Measurements from ENCODE around the gene KCNJ14. TPM values are rescaled to one million over a fixed set of nuclear protein-coding genes. Genes with fewer than 3 reads are reported as not detected.
A peak's percentile ranks its signal among the peaks of the same experiment; 100 is the strongest.

Gene KCNJ14
- total RNA-seq, 1 experiment from 2014 or later = 3.6 TPM

DNA sequence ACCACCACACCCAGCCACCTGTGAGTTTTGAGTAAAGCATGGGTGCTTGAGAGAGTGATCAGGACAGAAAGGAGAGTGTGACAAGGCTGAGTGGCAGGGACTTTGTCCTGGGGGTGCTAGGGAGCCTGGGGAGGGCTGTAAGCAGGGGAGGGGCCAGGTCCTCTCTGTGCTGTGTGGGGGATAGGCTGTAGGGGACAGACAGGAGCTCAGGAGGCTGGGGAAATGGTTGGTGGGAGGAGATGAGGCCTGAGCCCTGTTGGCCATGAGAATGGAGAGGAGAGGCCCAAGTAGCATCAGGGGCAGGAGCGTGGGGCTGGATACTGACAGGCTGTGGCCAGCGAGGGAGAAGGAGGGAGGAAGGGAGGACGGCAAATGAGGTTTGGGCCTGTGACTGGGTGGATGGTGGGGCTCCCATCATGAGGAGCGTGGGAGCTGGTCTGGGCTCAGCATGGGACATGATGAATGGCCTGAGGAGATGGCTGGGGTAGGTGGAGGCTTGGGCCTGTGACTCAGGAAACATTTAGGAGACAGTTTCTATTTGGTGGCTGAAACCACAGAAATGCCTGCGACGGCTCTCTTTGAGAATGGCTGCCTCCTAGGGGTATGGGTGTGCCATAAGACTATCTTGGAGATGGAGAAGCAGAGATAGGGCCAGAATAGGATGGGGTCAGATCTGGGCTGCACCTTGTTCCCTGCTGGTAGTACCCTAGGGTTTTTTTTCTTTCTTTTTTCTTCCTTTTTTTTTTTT lies 36.9 kb upstream of the KCNJ14 start:
- peak in 1 of 2 experiments; percentile 4 for TF ChIP-seq CTCF (IDR thresholded peaks at IDR 0.05; ENCODE audit: insufficient read depth in 1 of 2, low read depth in 1 of 2, low read length in 1 of 2, severe bottlenecking in 1 of 2, unreplicated experiment in 1 of 2)
- ChIA-PET POLR2A (interaction anchor here (0.6 kb wide), 1 partner anchor 23 kb away, joined by 3 read pairs; no protein-coding TSS in a partner anchor), CTCF (interaction anchor here (0.6 to 1.0 kb wide), 2 partner anchors 55 to 552 kb away, joined by 3 to 6 read pairs; partner anchors contain the start of genes SYNGR4 and TMEM143)
- Histone ChIP-seq H3K4me1 (no peaks in the 10 kb centered on the region), H3K36me3 (ENCODE audit: control insufficient read depth, insufficient read depth, low read length) (no peaks in the 10 kb centered on the region), H3K27me3 (replicated peaks; ENCODE audit: control insufficient read depth, insufficient read depth, low read length) (no peaks in the 10 kb centered on the region; the same call in 1 of the 2 replicates), H3K9me3 (no peaks in the 10 kb centered on the region), H3K4me3 (ENCODE audit: low read depth, low read length) (no peak overlapping the region)
- Mint-ChIP-seq H3K4me3 (ENCODE audit: unreplicated experiment) (no peak overlapping the region), H3K4me1 (ENCODE audit: low read depth, unreplicated experiment) (peaks cover 10% of the 10 kb centered on the region), H3K27me3 (ENCODE audit: insufficient read depth, unreplicated experiment) (no peaks in the 10 kb centered on the region), H3K36me3 (ENCODE audit: insufficient read depth, unreplicated experiment) (peaks cover 12% of the 10 kb centered on the region), H3K27ac (ENCODE audit: unreplicated experiment) (no peak overlapping the region), H3K9me3 (ENCODE audit: unreplicated experiment) (no peaks in the 10 kb centered on the region)
- no peak for DNase-seq
- intact Hi-C loops (cut with micrococcal nuclease; ENCODE audit: unreplicated experiment) = loop anchor here (2.0 kb wide), 1 partner anchor 28 kb away; no protein-coding TSS in a partner anchor
- BruUV-seq (replicated peaks) = no TSS peak

- no peaks in the 10 kb centered on the region for H3K36me3 ChIP-seq (ENCODE audit: control insufficient read depth, insufficient read depth, low read length)
- ChIA-PET POLR2A (interaction anchor here (0.6 kb wide), 1 partner anchor 22 kb away, joined by 3 read pairs; no protein-coding TSS in a partner anchor), CTCF (interaction anchor here (1.0 to 1.2 kb wide), 2 partner anchors 28 to 55 kb away, joined by 6 read pairs; partner anchors contain the start of genes KDELR1, SYNGR4 and TMEM143)
- H3K9me3 ChIP-seq = no peaks in the 10 kb centered on the region
- TF ChIP-seq CTCF (IDR thresholded peaks at IDR 0.05; ENCODE audit: insufficient read depth in 1 of 2, low read depth in 1 of 2, low read length in 1 of 2, severe bottlenecking in 1 of 2, unreplicated experiment in 1 of 2) = no peak
- Mint-ChIP-seq H3K36me3 (ENCODE audit: insufficient read depth, unreplicated experiment) (peaks cover 12% of the 10 kb centered on the region), H3K4me1 (ENCODE audit: low read depth, unreplicated experiment) (peaks cover 5% of the 10 kb centered on the region), H3K4me3 (ENCODE audit: unreplicated experiment) (no peak overlapping the region), H3K27ac (ENCODE audit: unreplicated experiment) (no peak overlapping the region), H3K27me3 (ENCODE audit: insufficient read depth, unreplicated experiment) (no peaks in the 10 kb centered on the region), H3K9me3 (ENCODE audit: unreplicated experiment) (no peaks in the 10 kb centered on the region)
- no peaks in the 10 kb centered on the region; the same call in 1 of the 2 replicates for H3K27me3 ChIP-seq (replicated peaks; ENCODE audit: control insufficient read depth, insufficient read depth, low read length)
- H3K4me1 ChIP-seq = peaks cover under 1% of the 10 kb centered on the region; the same call in 1 of the 2 replicates
- intact Hi-C loops (cut with micrococcal nuclease; ENCODE audit: unreplicated experiment) = loop anchor here (2.0 kb wide), 1 partner anchor 27 kb away; no protein-coding TSS in a partner anchor
- peak; percentile 63 to 72 for DNase-seq
- H3K4me3 ChIP-seq (ENCODE audit: low read depth, low read length) = no peak overlapping the region
- no TSS peak for BruUV-seq (replicated peaks)
Observed at GRCh38 chr19:48419158-48419920, 36.0 kb upstream of the KCNJ14 start.

- no peaks in the 10 kb centered on the region for H3K9me3 ChIP-seq
- Mint-ChIP-seq H3K27me3 (ENCODE audit: insufficient read depth, unreplicated experiment) (no peaks in the 10 kb centered on the region), H3K9me3 (ENCODE audit: unreplicated experiment) (no peaks in the 10 kb centered on the region), H3K27ac (ENCODE audit: unreplicated experiment) (no peak overlapping the region), H3K36me3 (ENCODE audit: insufficient read depth, unreplicated experiment) (peaks cover 6% of the 10 kb centered on the region), H3K4me1 (ENCODE audit: low read depth, unreplicated experiment) (peaks cover 12% of the 10 kb centered on the region), H3K4me3 (ENCODE audit: unreplicated experiment) (no peak overlapping the region)
- ChIA-PET POLR2A (no interaction called here), CTCF (no interaction called here)
- no peaks in the 10 kb centered on the region; the same call in 1 of the 2 replicates for H3K27me3 ChIP-seq (replicated peaks; ENCODE audit: control insufficient read depth, insufficient read depth, low read length)
- no peak for DNase-seq
- H3K4me1 ChIP-seq = peaks cover 5% of the 10 kb centered on the region; the same call in 1 of the 2 replicates
- intact Hi-C loops (cut with micrococcal nuclease; ENCODE audit: unreplicated experiment) = no loop called here
- TF ChIP-seq CTCF (IDR thresholded peaks at IDR 0.05; ENCODE audit: insufficient read depth in 1 of 2, low read depth in 1 of 2, low read length in 1 of 2, severe bottlenecking in 1 of 2, unreplicated experiment in 1 of 2) = no peak
- BruUV-seq (replicated peaks) = no TSS peak
- no peak overlapping the region for H3K4me3 ChIP-seq (ENCODE audit: low read depth, low read length)
- no peaks in the 10 kb centered on the region for H3K36me3 ChIP-seq (ENCODE audit: control insufficient read depth, insufficient read depth, low read length)
Observed at GRCh38 chr19:48421548-48421947, 33.8 kb upstream of the KCNJ14 start.
